Upper lobe of left lung (tissue), 6 donors: Measurements from ENCODE around the gene STIM2. TPM values are rescaled to one million over a fixed set of nuclear protein-coding genes. Genes with fewer than 3 reads are reported as not detected.

ENCODE experiments used
- ATAC-seq, 2 donors: fragments of 200-7000 bp; cut with Tn5 transposase; one replicate each; pipeline ENCODE4 v1.9.1; 2022; ENCODE audit warnings: mild to moderate bottlenecking in 2 of 2, moderate library complexity in 2 of 2; ENCODE audit not compliant: low FRiP score in 2 of 2
- DNase-seq, 2 donors: peaks; one replicate each; pipeline ENCODE4 v3.0.0-alpha.2; 2019 to 2020
- H3K27ac ChIP-seq, 4 donors: fragments of 200-600 bp; sonication (generic); one replicate each; pipeline ENCODE4 v1.5.1; 2016 to 2019
- H3K27me3 ChIP-seq, 4 donors: fragments of 200-600 bp; sonication (generic); one replicate each; pipeline ENCODE4 v1.5.1; 2017 to 2019
- H3K36me3 ChIP-seq, 4 donors: fragments of 200-600 bp; sonication (generic); one replicate each; pipeline ENCODE4 v1.5.1; 2016 to 2019
- H3K4me1 ChIP-seq, 4 donors: fragments of 200-600 bp; sonication (generic); one replicate each; pipeline ENCODE4 v1.5.1; 2018 to 2019
- H3K4me3 ChIP-seq, 4 donors: fragments of 200-600 bp; sonication (generic); one replicate each; pipeline ENCODE4 v1.5.1; 2017 to 2019; ENCODE audit warnings: mild to moderate bottlenecking in 2 of 4, moderate library complexity in 1 of 4
- H3K9me3 ChIP-seq, 4 donors: fragments of 200-600 bp; sonication (generic); one replicate each; pipeline ENCODE4 v1.5.1; 2018 to 2019
- CTCF ChIP-seq, 6 experiments: fragments of 450-650 bp in 4 of 6; fragments of 200-600 bp in 2 of 6; sonication (generic) in 2 of 6; IDR thresholded peaks; one replicate each; pipeline ENCODE4 v1.5.1; 2016 to 2019; ENCODE audit warnings: antibody characterized with exemption in 6 of 6
- EP300 ChIP-seq, 4 donors: sonication (generic); formaldehyde crosslinking; IDR thresholded peaks; one replicate each; pipeline ENCODE4 v1.5.1; 2017; ENCODE audit warnings: antibody characterized with exemption in 4 of 4, control low read depth in 2 of 4
- POLR2A ChIP-seq, 4 donors: fragments of 450-650 bp; IDR thresholded peaks; one replicate each; pipeline ENCODE4 v1.5.1; 2016 to 2017; ENCODE audit warnings: antibody characterized with exemption in 4 of 4, mild to moderate bottlenecking in 2 of 4
- POLR2AphosphoS5 ChIP-seq, 2 donors: sonication (generic); formaldehyde crosslinking; IDR thresholded peaks; one replicate each; pipeline ENCODE4 v1.5.1; 2017; ENCODE audit warnings: antibody characterized with exemption in 2 of 2
- WGBS, 2 donors: methylation state at CpG; one replicate each; pipeline ENCODE4 v1.1.5; 2017 to 2018; 5-methylcytosine and 5-hydroxymethylcytosine counted together
- total RNA-seq, 6 donors: library from RNA; depleted of rRNA in 4 of 6; stranded (reverse); fragments of >200 nt in 4 of 6; gene quantifications; one replicate each; pipeline versions ENCODE4 v1.1.0 to v1.2.1, GENCODE V29; 2016 to 2021
- donor health status: DM: no; HTN: no; CAD: no; lungs with moderate emphysema.
- donor health status: DM: no; HTN: yes; CAD: no; lungs with severe emphysema.

Gene STIM2
- total RNA-seq, 6 donors from 2014 or later: 21.6 to 54.3 (median 37.8) TPM

- Histone ChIP-seq H3K4me3 (no peak overlapping the region), H3K4me1 (peaks cover 0 to under 1% (median 0%) of the 10 kb centered on the region in 4 donors), H3K9me3 (peaks cover 0 to 5% (median 0%) of the 10 kb centered on the region in 4 donors), H3K36me3 (no peaks in the 10 kb centered on the region), H3K27me3 (no peaks in the 10 kb centered on the region), H3K27ac (no peak overlapping the region)
- WGBS, 2 donors: 82 to 84% methylated on average over 8 of the region's 8 CpGs
- no peak for DNase-seq
- ATAC-seq: no peak
- TF ChIP-seq EP300 (IDR thresholded peaks at IDR 0.05): no peak
- no peak for TF ChIP-seq POLR2A (IDR thresholded peaks at IDR 0.05)
- TF ChIP-seq CTCF (IDR thresholded peaks at IDR 0.05): no peak
- TF ChIP-seq POLR2AphosphoS5 (IDR thresholded peaks at IDR 0.05): no peak
Measured at GRCh38 chr4:26947318-26947717, 86.7 kb downstream of the STIM2 start.

- no peaks in the 10 kb centered on the region for H3K36me3 ChIP-seq
- DNase-seq (no peak), ATAC-seq (no peak)
- H3K27ac ChIP-seq: no peak overlapping the region
- H3K4me3 ChIP-seq: no peak overlapping the region
- H3K27me3 ChIP-seq: no peaks in the 10 kb centered on the region
- H3K4me1 ChIP-seq: peaks cover 0 to 3% (median 0%) of the 10 kb centered on the region in 4 donors
- H3K9me3 ChIP-seq: peaks cover 0 to 5% (median 0%) of the 10 kb centered on the region in 4 donors
- TF ChIP-seq CTCF (IDR thresholded peaks at IDR 0.05): no peak
- TF ChIP-seq POLR2A (IDR thresholded peaks at IDR 0.05): no peak
- no peak for TF ChIP-seq POLR2AphosphoS5 (IDR thresholded peaks at IDR 0.05)
- no peak for TF ChIP-seq EP300 (IDR thresholded peaks at IDR 0.05)
Measured at GRCh38 chr4:26950446-26950845, 89.8 kb downstream of the STIM2 start.

GRCh38 chr4:26952891-26953290, 92.2 kb downstream of the STIM2 start:
- 78 to 87% methylated on average over 2 of the region's 2 CpGs for WGBS, 2 donors

GRCh38 chr4:26953366-26953765, 92.7 kb downstream of the STIM2 start:
- no peaks in the 10 kb centered on the region for H3K27me3 ChIP-seq
- no peaks in the 10 kb centered on the region for H3K36me3 ChIP-seq
- DNase-seq (no peak), ATAC-seq (no peak)
- peaks cover 0 to 5% (median 0%) of the 10 kb centered on the region in 4 donors for H3K9me3 ChIP-seq
- no peak overlapping the region for H3K4me3 ChIP-seq
- 62 to 68% methylated on average over 2 of the region's 2 CpGs for WGBS, 2 donors
- H3K27ac ChIP-seq: no peak overlapping the region
- TF ChIP-seq POLR2A (IDR thresholded peaks at IDR 0.05) (no peak), EP300 (IDR thresholded peaks at IDR 0.05) (no peak), CTCF (IDR thresholded peaks at IDR 0.05) (no peak), POLR2AphosphoS5 (IDR thresholded peaks at IDR 0.05) (no peak)
- H3K4me1 ChIP-seq: peaks cover 0 to 3% (median 0%) of the 10 kb centered on the region in 4 donors

More at GRCh38 chr4:26952891-26953290, 92.2 kb downstream of the STIM2 start:
- Histone ChIP-seq H3K27me3 (no peaks in the 10 kb centered on the region), H3K4me3 (no peak overlapping the region), H3K9me3 (peaks cover 0 to 5% (median 0%) of the 10 kb centered on the region in 4 donors), H3K27ac (no peak overlapping the region), H3K4me1 (peaks cover 0 to 3% (median 0%) of the 10 kb centered on the region in 4 donors), H3K36me3 (no peaks in the 10 kb centered on the region)
- DNase-seq: no peak
- TF ChIP-seq POLR2A (IDR thresholded peaks at IDR 0.05) (no peak), EP300 (IDR thresholded peaks at IDR 0.05) (no peak), CTCF (IDR thresholded peaks at IDR 0.05) (no peak), POLR2AphosphoS5 (IDR thresholded peaks at IDR 0.05) (no peak)
- ATAC-seq: no peak

GRCh38 chr4:26953770-26954423, 93.3 kb downstream of the STIM2 start:
- TF ChIP-seq EP300 (IDR thresholded peaks at IDR 0.05): no peak
- TF ChIP-seq POLR2AphosphoS5 (IDR thresholded peaks at IDR 0.05): no peak
- no peak for TF ChIP-seq CTCF (IDR thresholded peaks at IDR 0.05)
- TF ChIP-seq POLR2A (IDR thresholded peaks at IDR 0.05): no peak
- Histone ChIP-seq H3K4me1 (peaks cover 0 to 3% (median 0%) of the 10 kb centered on the region in 4 donors), H3K9me3 (peaks cover 0 to 5% (median 0%) of the 10 kb centered on the region in 4 donors), H3K27ac (no peak overlapping the region), H3K27me3 (no peaks in the 10 kb centered on the region), H3K4me3 (no peak overlapping the region), H3K36me3 (peaks cover 0 to 4% (median 0%) of the 10 kb centered on the region in 4 donors)
- no peak for DNase-seq
- 86 to 88% methylated on average over 3 of the region's 3 CpGs for WGBS, 2 donors
- ATAC-seq: no peak
